Neural cell (in vitro differentiated cells): ENCODE results near the gene TRIM14. TPM values are rescaled to one million over a fixed set of nuclear protein-coding genes. Genes with fewer than 3 reads are reported as not detected.
"Not testable (repeated sequence)": the region's sequence is repeated elsewhere in the genome, so short reads cannot be mapped to it uniquely, and the experiment has no call there.

Experiments
- H2AFZ ChIP-seq: fragments of 200-600, 300-800 bp; sonication (generic), shearing (Covaris generic); 2 replicates; pipeline ENCODE4 v1.6.0; 2014; ENCODE audit warnings: low read depth, mild to moderate bottlenecking, antibody characterized with exemption, low read length, moderate library complexity
- H3F3A ChIP-seq: fragments of 200-600 bp; shearing (Covaris generic); 2 replicates; pipeline ENCODE4 v1.6.1; 2016; ENCODE audit warnings: mild to moderate bottlenecking, moderate library complexity, mixed read lengths, antibody characterized with exemption, low read length; ENCODE audit not compliant: insufficient read depth, poor library complexity, severe bottlenecking
- H3K27ac ChIP-seq: fragments of 200-600, 300-800 bp; sonication (generic), shearing (Covaris generic); 2 replicates; pipeline ENCODE4 v1.5.1; 2014; ENCODE audit warnings: mild to moderate bottlenecking, low read length, moderate library complexity
- H3K27me3 ChIP-seq: fragments of 300-800, 200-600 bp; sonication (generic), shearing (Covaris generic); 2 replicates; pipeline ENCODE4 v1.6.0; 2014; ENCODE audit warnings: mild to moderate bottlenecking, low read depth, low read length, moderate library complexity; ENCODE audit not compliant: insufficient read depth
- H3K36me3 ChIP-seq: fragments of 300-800, 200-600 bp; sonication (generic), shearing (Covaris generic); 2 replicates; pipeline ENCODE4 v1.5.1; 2014; ENCODE audit warnings: mild to moderate bottlenecking, antibody characterized with exemption, low read length, moderate library complexity; ENCODE audit not compliant: insufficient read depth
- H3K4me2 ChIP-seq: fragments of 300-800, 200-600 bp; sonication (generic), shearing (Covaris generic); 2 replicates; pipeline ENCODE4 v1.6.0; 2014; ENCODE audit warnings: mild to moderate bottlenecking, low read length
- H3K4me3 ChIP-seq: fragments of 300-800, 200-600 bp; sonication (generic), shearing (Covaris generic); 2 replicates; pipeline ENCODE4 v1.5.1; 2014; ENCODE audit warnings: mild to moderate bottlenecking, low read length, moderate library complexity
- H3K79me2 ChIP-seq: fragments of 200-600 bp; shearing (Covaris generic); replicated peaks from 2 replicates; pipeline ENCODE4 v1.6.0; 2014; ENCODE audit warnings: mild to moderate bottlenecking, low read length, moderate library complexity; ENCODE audit not compliant: insufficient read depth
- H3K9ac ChIP-seq: fragments of 300-800, 200-600 bp; sonication (generic), shearing (Covaris generic); 2 replicates; pipeline ENCODE4 v1.6.1; 2016; ENCODE audit warnings: mild to moderate bottlenecking, low read length, mixed read lengths
- H3K9me2 ChIP-seq: fragments of 200-600 bp; shearing (Covaris generic); 2 replicates; pipeline ENCODE4 v1.6.1; 2016; ENCODE audit warnings: mild to moderate bottlenecking, low read length, mixed read lengths; ENCODE audit not compliant: insufficient read depth
- H3K9me3 ChIP-seq: fragments of 200-600, 300-800 bp; sonication (generic), shearing (Covaris generic); 2 replicates; pipeline ENCODE4 v1.6.1; 2016; ENCODE audit warnings: mild to moderate bottlenecking, mixed run types, low read length, moderate library complexity, mixed read lengths
- H4K20me1 ChIP-seq: fragments of 200-600 bp; shearing (Covaris generic); 2 replicates; pipeline ENCODE4 v1.6.1; 2016; ENCODE audit warnings: mild to moderate bottlenecking, mixed run types; ENCODE audit not compliant: insufficient read depth
- CTCF ChIP-seq: fragments of 450-650 bp; IDR thresholded peaks from 2 replicates; pipeline ENCODE4 v1.5.1; 2014; ENCODE audit warnings: antibody characterized with exemption, mild to moderate bottlenecking, moderate library complexity; ENCODE audit not compliant: poor library complexity, severe bottlenecking
- EZH2 ChIP-seq: fragments of 200-600, 300-800 bp; shearing (Covaris generic), sonication (generic); IDR thresholded peaks from 2 replicates; pipeline ENCODE4 v1.6.1; 2014; ENCODE audit warnings: antibody characterized with exemption, low read length, borderline replicate concordance, mild to moderate bottlenecking; ENCODE audit not compliant: insufficient read depth, poor library complexity, severe bottlenecking
- RAD21 ChIP-seq: fragments of 450-650 bp; conservative IDR thresholded peaks from 2 replicates; pipeline ENCODE4 v1.6.1; 2014; ENCODE audit warnings: antibody characterized with exemption, mild to moderate bottlenecking, moderate library complexity
- REST ChIP-seq: IDR thresholded peaks from 2 replicates; pipeline ENCODE4 v1.6.1; 2012; ENCODE audit warnings: borderline replicate concordance
- SMC3 ChIP-seq: fragments of 450-650 bp; conservative IDR thresholded peaks from 2 replicates; pipeline ENCODE4 v1.6.1; 2014; ENCODE audit warnings: antibody characterized with exemption, mild to moderate bottlenecking, moderate library complexity; ENCODE audit not compliant: poor library complexity
- TAF1 ChIP-seq: IDR thresholded peaks from 2 replicates; pipeline ENCODE4 v1.6.1; 2012; ENCODE audit warnings: low read depth
- polyA plus RNA-seq: library from polyadenylated mRNA; depleted of rRNA; stranded (reverse); fragments of >200 nt; gene quantifications from 2 replicates; pipeline ENCODE4 v1.2.3, GENCODE V29; 2014

The TRIM14 gene
- polyA plus RNA-seq, 1 donor from 2014 or later, result not detected

GRCh38 chr9:98130576-98131228 lies 11.7 kb upstream of the TRIM14 start:
- no peak overlapping the region for H3K4me2 ChIP-seq
- no peaks in the 10 kb centered on the region for H3K9me2 ChIP-seq
- H3F3A ChIP-seq, result no peaks in the 10 kb centered on the region
- no peak for TF ChIP-seq SMC3
- H3K27me3 ChIP-seq, result no peaks in the 10 kb centered on the region
- no peak overlapping the region for H3K27ac ChIP-seq
- H3K36me3 ChIP-seq, result no peaks in the 10 kb centered on the region
- H3K79me2 ChIP-seq, result no peaks in the 10 kb centered on the region
- H3K9ac ChIP-seq, result no peak overlapping the region
- H3K4me3 ChIP-seq, result no peak overlapping the region
- H4K20me1 ChIP-seq, result no peaks in the 10 kb centered on the region
- H2AFZ ChIP-seq, result no peak overlapping the region
- no peaks in the 10 kb centered on the region for H3K9me3 ChIP-seq

GRCh38 chr9:98130060-98130459 lies 11.0 kb upstream of the TRIM14 start:
- H4K20me1 ChIP-seq, H3K27ac ChIP-seq, H3K27me3 ChIP-seq, H3K9me2 ChIP-seq, H3K4me3 ChIP-seq, H3K36me3 ChIP-seq, H2AFZ ChIP-seq, H3K79me2 ChIP-seq, H3F3A ChIP-seq, H3K9me3 ChIP-seq, H3K9ac ChIP-seq, H3K4me2 ChIP-seq: not testable (repeated sequence)

- Histone ChIP-seq H4K20me1 (no peaks in the 10 kb centered on the region), H3K4me2 (no peak overlapping the region), H3K79me2 (no peaks in the 10 kb centered on the region), H3K27ac (no peak overlapping the region), H3K4me3 (no peak overlapping the region), H2AFZ (no peak overlapping the region), H3F3A (no peaks in the 10 kb centered on the region), H3K9me3 (no peaks in the 10 kb centered on the region), H3K9ac (no peak overlapping the region), H3K36me3 (no peaks in the 10 kb centered on the region), H3K9me2 (no peaks in the 10 kb centered on the region), H3K27me3 (no peaks in the 10 kb centered on the region)
- TF ChIP-seq EZH2 (no peak), CTCF (no peak), TAF1 (no peak), REST (no peak), RAD21 (no peak)
These were observed 10.4 kb upstream of the TRIM14 start for GRCh38 chr9:98129451-98129881.
